ENCODE data around the gene MAML3. TPM values are rescaled to one million over a fixed set of nuclear protein-coding genes. Genes with fewer than 3 reads are reported as not detected.

Gene MAML3
- total and polyA plus RNA-seq, 4 experiments from 2014 or later, result 0.15 to 3.7 (median 1.7) TPM

DNA sequence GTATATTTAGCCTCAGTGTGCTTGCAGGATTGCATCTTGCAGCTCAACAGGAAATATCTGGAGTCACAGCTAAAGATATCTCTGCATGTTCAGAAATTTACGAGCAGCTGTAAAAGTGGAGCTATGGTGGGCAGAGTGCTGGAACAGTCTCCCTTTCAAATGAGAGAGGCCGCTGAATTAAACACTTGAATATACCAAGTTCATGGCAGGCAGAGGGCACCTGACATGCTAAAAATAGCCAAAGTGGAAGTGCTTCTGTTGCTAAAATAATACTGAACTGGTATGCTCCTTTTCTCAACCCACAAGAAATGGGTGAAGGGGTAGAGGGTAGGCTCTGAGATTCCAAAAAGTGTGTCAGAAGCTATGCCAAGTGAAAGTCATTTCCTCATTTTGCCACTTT lies 390.3 kb downstream of the MAML3 start:
- no peak for DNase-seq
- H3K4me1 Mint-ChIP-seq, result no peaks in the 10 kb centered on the region
- ChIA-PET CTCF (ENCODE audit: partially characterized antibody) (no interaction called here), POLR2A (ENCODE audit: partially characterized antibody) (no interaction called here)
- Histone ChIP-seq H3K27me3 (ENCODE audit: insufficient read depth, low read length) (no peaks in the 10 kb centered on the region), H3K4me1 (ENCODE audit: insufficient read depth, low read length) (no peaks in the 10 kb centered on the region), H3K27ac (ENCODE audit: low read depth, low read length) (no peak overlapping the region), H3K4me3 (ENCODE audit: low read length in 2 of 2) (no peak overlapping the region), H3K9me3 (ENCODE audit: control insufficient read depth in 1 of 2, low read length in 2 of 2) (no peaks in the 10 kb centered on the region), H3K36me3 (ENCODE audit: insufficient read depth, low read length) (no peaks in the 10 kb centered on the region)
- peaks cover 2 to 6% of the 10 kb centered on the region in 2 donors for H3K27me3 Mint-ChIP-seq
- no peaks in the 10 kb centered on the region for H3K9me3 Mint-ChIP-seq
- intact Hi-C loops (cut with micrococcal nuclease), result no loop called here
- H3K4me3 Mint-ChIP-seq, result no peak overlapping the region
- no peaks in the 10 kb centered on the region for H3K36me3 Mint-ChIP-seq
- no peak overlapping the region for H3K27ac Mint-ChIP-seq

DNA sequence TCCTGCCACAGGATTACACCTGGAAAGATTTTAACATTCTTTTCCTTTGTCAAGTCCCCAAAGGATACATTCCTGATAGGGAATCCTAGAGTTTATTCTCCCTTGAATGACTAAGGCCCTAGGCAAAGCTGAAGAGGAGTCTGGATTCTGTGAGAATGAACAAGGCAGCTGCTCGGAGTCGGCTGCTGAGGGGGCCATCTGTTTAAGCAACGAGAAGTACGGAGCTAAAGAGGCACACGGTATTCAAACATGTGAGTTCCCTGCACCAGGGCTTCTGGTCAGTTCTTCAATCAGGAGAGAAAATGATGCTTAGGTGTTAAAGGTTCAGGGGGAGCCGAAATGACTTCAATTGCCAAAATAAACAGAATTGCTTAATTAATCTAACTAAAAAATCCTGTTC lies 390.8 kb downstream of the MAML3 start:
- intact Hi-C loops (cut with micrococcal nuclease), result no loop called here
- no peaks in the 10 kb centered on the region for H3K9me3 Mint-ChIP-seq
- no peak overlapping the region for H3K27ac ChIP-seq (ENCODE audit: low read depth, low read length)
- no peaks in the 10 kb centered on the region for H3K27me3 ChIP-seq (ENCODE audit: insufficient read depth, low read length)
- no peaks in the 10 kb centered on the region for H3K9me3 ChIP-seq (ENCODE audit: control insufficient read depth in 1 of 2, low read length in 2 of 2)
- H3K4me3 Mint-ChIP-seq, result no peak overlapping the region
- no peaks in the 10 kb centered on the region for H3K36me3 ChIP-seq (ENCODE audit: insufficient read depth, low read length)
- H3K27ac Mint-ChIP-seq, result no peak overlapping the region
- no peak overlapping the region for H3K4me3 ChIP-seq (ENCODE audit: low read length in 2 of 2)
- DNase-seq, result no peak
- ChIA-PET CTCF (ENCODE audit: partially characterized antibody) (no interaction called here), POLR2A (ENCODE audit: partially characterized antibody) (no interaction called here)
- H3K4me1 ChIP-seq (ENCODE audit: insufficient read depth, low read length), result no peaks in the 10 kb centered on the region
- no peaks in the 10 kb centered on the region for H3K36me3 Mint-ChIP-seq
- H3K4me1 Mint-ChIP-seq, result no peaks in the 10 kb centered on the region
- peaks cover 4 to 6% of the 10 kb centered on the region in 2 donors for H3K27me3 Mint-ChIP-seq

- H3K27me3 Mint-ChIP-seq, result peaks cover 4 to 6% of the 10 kb centered on the region in 2 donors
- Histone ChIP-seq H3K9me3 (ENCODE audit: control insufficient read depth in 1 of 2, low read length in 2 of 2) (no peaks in the 10 kb centered on the region), H3K4me1 (ENCODE audit: insufficient read depth, low read length) (no peaks in the 10 kb centered on the region), H3K27ac (ENCODE audit: low read depth, low read length) (no peak overlapping the region), H3K4me3 (ENCODE audit: low read length in 2 of 2) (no peak overlapping the region), H3K36me3 (ENCODE audit: insufficient read depth, low read length) (no peaks in the 10 kb centered on the region), H3K27me3 (ENCODE audit: insufficient read depth, low read length) (no peaks in the 10 kb centered on the region)
- no peaks in the 10 kb centered on the region for H3K9me3 Mint-ChIP-seq
- no peak overlapping the region for H3K4me3 Mint-ChIP-seq
- H3K27ac Mint-ChIP-seq, result no peak overlapping the region
- DNase-seq, result no peak
- H3K36me3 Mint-ChIP-seq, result no peaks in the 10 kb centered on the region
- POLR2A ChIA-PET (ENCODE audit: partially characterized antibody), result no interaction called here
- no peaks in the 10 kb centered on the region for H3K4me1 Mint-ChIP-seq
- CTCF ChIA-PET (ENCODE audit: partially characterized antibody), result no interaction called here
- intact Hi-C loops (cut with micrococcal nuclease), result no loop called here
These were observed 391.3 kb downstream of the MAML3 start for GRCh38 chr4:139762720-139763119.

DNA sequence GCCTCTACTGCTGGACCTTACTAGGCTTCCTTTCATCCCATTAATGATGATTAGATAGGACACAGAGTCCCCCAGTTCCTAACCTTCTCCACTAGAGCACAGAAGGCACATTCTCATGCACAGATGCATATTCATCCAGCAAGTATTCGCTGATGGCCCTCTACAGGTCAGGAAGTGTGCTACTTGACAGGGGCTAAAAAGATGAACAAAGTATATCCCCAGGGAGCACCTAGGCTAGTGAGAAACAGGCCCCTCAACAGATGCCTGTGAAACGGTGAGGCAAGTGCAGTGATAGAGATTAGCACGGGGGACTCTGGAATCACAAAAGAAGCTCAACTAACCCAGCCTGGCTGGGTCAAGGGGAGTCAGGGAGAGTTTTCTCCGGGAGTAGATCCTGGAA lies 392.5 kb downstream of the MAML3 start:
- Histone ChIP-seq H3K27ac (ENCODE audit: low read depth, low read length) (no peak overlapping the region), H3K27me3 (ENCODE audit: insufficient read depth, low read length) (no peaks in the 10 kb centered on the region), H3K36me3 (ENCODE audit: insufficient read depth, low read length) (no peaks in the 10 kb centered on the region), H3K4me3 (ENCODE audit: low read length in 2 of 2) (no peak overlapping the region), H3K9me3 (ENCODE audit: control insufficient read depth in 1 of 2, low read length in 2 of 2) (no peaks in the 10 kb centered on the region), H3K4me1 (ENCODE audit: insufficient read depth, low read length) (no peaks in the 10 kb centered on the region)
- peaks cover 0 to 1% (median 0%) of the 10 kb centered on the region in 8 donors for H3K9me3 Mint-ChIP-seq
- DNase-seq, result no peak
- no peak overlapping the region for H3K4me3 Mint-ChIP-seq
- ChIA-PET POLR2A (ENCODE audit: partially characterized antibody) (no interaction called here), CTCF (ENCODE audit: partially characterized antibody) (no interaction called here)
- H3K27ac Mint-ChIP-seq, result no peak overlapping the region
- H3K4me1 Mint-ChIP-seq, result no peaks in the 10 kb centered on the region
- intact Hi-C loops (cut with micrococcal nuclease), result no loop called here
- peaks cover 2 to 6% of the 10 kb centered on the region in 2 donors for H3K27me3 Mint-ChIP-seq
- H3K36me3 Mint-ChIP-seq, result no peaks in the 10 kb centered on the region

DNA sequence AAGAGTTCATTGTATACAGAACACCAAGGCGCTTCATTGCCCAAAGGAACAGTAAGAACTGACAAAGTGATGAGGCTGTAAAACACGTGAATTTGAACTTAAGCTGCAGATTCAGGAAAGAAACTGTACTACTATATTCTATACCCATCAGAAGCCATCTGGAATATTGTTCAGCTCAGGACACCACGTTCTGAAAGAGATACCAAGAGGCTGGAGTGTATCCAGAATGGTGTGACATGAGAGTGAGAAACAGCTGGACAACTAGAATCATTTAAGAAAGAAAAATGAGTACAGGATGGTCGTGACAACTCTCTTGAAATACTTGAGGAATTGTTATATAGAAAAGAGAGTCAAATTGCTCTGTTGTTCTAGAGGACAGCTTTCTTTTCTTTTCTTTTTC lies 393.4 kb downstream of the MAML3 start:
- Mint-ChIP-seq H3K27me3 (peaks cover 2 to 6% of the 10 kb centered on the region in 2 donors), H3K36me3 (no peaks in the 10 kb centered on the region), H3K4me3 (no peak overlapping the region), H3K27ac (no peak overlapping the region), H3K9me3 (peaks cover 0 to 1% (median 0%) of the 10 kb centered on the region in 8 donors), H3K4me1 (no peaks in the 10 kb centered on the region)
- no peak for DNase-seq
- Histone ChIP-seq H3K36me3 (ENCODE audit: insufficient read depth, low read length) (no peaks in the 10 kb centered on the region), H3K4me1 (ENCODE audit: insufficient read depth, low read length) (no peaks in the 10 kb centered on the region), H3K4me3 (ENCODE audit: low read length in 2 of 2) (no peak overlapping the region), H3K27me3 (ENCODE audit: insufficient read depth, low read length) (no peaks in the 10 kb centered on the region), H3K27ac (ENCODE audit: low read depth, low read length) (no peak overlapping the region), H3K9me3 (ENCODE audit: control insufficient read depth in 1 of 2, low read length in 2 of 2) (no peaks in the 10 kb centered on the region)
- intact Hi-C loops (cut with micrococcal nuclease), result no loop called here
- CTCF ChIA-PET (ENCODE audit: partially characterized antibody), result no interaction called here
- POLR2A ChIA-PET (ENCODE audit: partially characterized antibody), result no interaction called here

- H3K27ac ChIP-seq (ENCODE audit: low read depth, low read length), result no peak overlapping the region
- ChIA-PET POLR2A (ENCODE audit: partially characterized antibody) (no interaction called here), CTCF (ENCODE audit: partially characterized antibody) (no interaction called here)
- Mint-ChIP-seq H3K27ac (no peak overlapping the region), H3K36me3 (no peaks in the 10 kb centered on the region), H3K4me3 (no peak overlapping the region), H3K9me3 (peaks cover 0 to 1% (median 0%) of the 10 kb centered on the region in 8 donors), H3K4me1 (no peaks in the 10 kb centered on the region), H3K27me3 (peaks cover 2 to 3% of the 10 kb centered on the region in 2 donors)
- H3K4me1 ChIP-seq (ENCODE audit: insufficient read depth, low read length), result no peaks in the 10 kb centered on the region
- DNase-seq, result no peak
- no peaks in the 10 kb centered on the region for H3K36me3 ChIP-seq (ENCODE audit: insufficient read depth, low read length)
- no peaks in the 10 kb centered on the region for H3K9me3 ChIP-seq (ENCODE audit: control insufficient read depth in 1 of 2, low read length in 2 of 2)
- H3K27me3 ChIP-seq (ENCODE audit: insufficient read depth, low read length), result no peaks in the 10 kb centered on the region
- intact Hi-C loops (cut with micrococcal nuclease), result no loop called here
- H3K4me3 ChIP-seq (ENCODE audit: low read length in 2 of 2), result no peak overlapping the region
These were observed 394.9 kb downstream of the MAML3 start for GRCh38 chr4:139759097-139759496.

GRCh38 chr4:139756391-139757180 lies 397.4 kb downstream of the MAML3 start:
- no peaks in the 10 kb centered on the region for H3K4me1 ChIP-seq (ENCODE audit: insufficient read depth, low read length)
- H3K4me3 ChIP-seq (ENCODE audit: low read length in 2 of 2), result no peak overlapping the region
- H3K27me3 Mint-ChIP-seq, result peaks cover 2% of the 10 kb centered on the region in 2 donors
- ChIA-PET POLR2A (ENCODE audit: partially characterized antibody) (no interaction called here), CTCF (ENCODE audit: partially characterized antibody) (no interaction called here)
- intact Hi-C loops (cut with micrococcal nuclease), result no loop called here
- no peak overlapping the region for H3K27ac ChIP-seq (ENCODE audit: low read depth, low read length)
- H3K4me1 Mint-ChIP-seq, result no peaks in the 10 kb centered on the region
- no peaks in the 10 kb centered on the region for H3K36me3 ChIP-seq (ENCODE audit: insufficient read depth, low read length)
- no peaks in the 10 kb centered on the region for H3K27me3 ChIP-seq (ENCODE audit: insufficient read depth, low read length)
- H3K9me3 ChIP-seq (ENCODE audit: control insufficient read depth in 1 of 2, low read length in 2 of 2), result no peaks in the 10 kb centered on the region
- H3K27ac Mint-ChIP-seq, result no peak overlapping the region
- H3K9me3 Mint-ChIP-seq, result peaks cover 0 to 1% (median 0%) of the 10 kb centered on the region in 8 donors
- no peak overlapping the region for H3K4me3 Mint-ChIP-seq
- DNase-seq, result no peak
- H3K36me3 Mint-ChIP-seq, result no peaks in the 10 kb centered on the region
